Kidney epithelial cell (primary cell): Measurements from ENCODE around the gene KCP. TPM values are rescaled to one million over a fixed set of nuclear protein-coding genes. Genes with fewer than 3 reads are reported as not detected.

Source experiments
- DNase-seq: peaks from one replicate; pipeline ENCODE4 v3.0.0-alpha.2; 2010; ENCODE audit warnings: low read depth
- H3K27me3 ChIP-seq: 2 replicates; pipeline ENCODE4 v1.6.0; 2011; ENCODE audit warnings: low read length; ENCODE audit not compliant: control insufficient read depth, insufficient read depth
- H3K36me3 ChIP-seq: 2 replicates; pipeline ENCODE4 v1.5.1; 2011; ENCODE audit warnings: low read length; ENCODE audit not compliant: control insufficient read depth, insufficient read depth
- H3K4me3 ChIP-seq: 2 replicates; pipeline ENCODE4 v1.5.1; 2011; ENCODE audit warnings: low read depth, mild to moderate bottlenecking, control low read depth, low read length
- total RNA-seq: library from RNA; depleted of rRNA; stranded (reverse); fragments of >200 nt; gene quantifications from 2 replicates; pipeline ENCODE4 v1.2.3, GENCODE V29; 2015
- TF ChIP-seq, protein P1 (sequence below): IDR thresholded peaks from 2 replicates; pipeline ENCODE4 v1.5.1; 2011; ENCODE audit warnings: mild to moderate bottlenecking, moderate library complexity, low read length, control low read depth, inconsistent platforms; ENCODE audit not compliant: insufficient read depth, poor library complexity, severe bottlenecking

Gene KCP
- total RNA-seq, 1 donor from 2014 or later = 1.3 TPM

DNA sequence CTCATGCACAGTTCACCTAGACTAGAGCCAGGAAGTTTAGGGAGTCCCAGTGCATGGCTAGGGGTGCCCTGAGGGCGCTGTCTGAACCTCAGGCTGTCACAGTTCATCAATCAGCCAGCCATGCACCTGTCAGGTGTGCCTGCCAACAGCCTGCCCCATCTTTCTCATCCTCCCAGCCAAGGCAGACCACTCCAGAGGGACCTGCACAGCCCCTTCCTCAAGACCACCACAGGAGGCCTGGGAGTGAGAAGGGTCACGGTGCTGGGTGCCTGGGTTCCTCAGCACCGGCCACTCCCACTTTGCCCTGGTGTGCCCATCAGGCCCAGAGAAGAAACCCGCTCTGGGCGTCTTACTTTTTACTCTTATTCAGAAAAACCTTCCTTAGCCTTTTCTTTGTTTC is 39.5 kb downstream of the KCP start:
- Histone ChIP-seq H3K4me3 (no peak overlapping the region), H3K27me3 (peaks cover 20% of the 10 kb centered on the region), H3K36me3 (no peaks in the 10 kb centered on the region)
- DNase-seq = no peak
- TF ChIP-seq, protein P1, sequence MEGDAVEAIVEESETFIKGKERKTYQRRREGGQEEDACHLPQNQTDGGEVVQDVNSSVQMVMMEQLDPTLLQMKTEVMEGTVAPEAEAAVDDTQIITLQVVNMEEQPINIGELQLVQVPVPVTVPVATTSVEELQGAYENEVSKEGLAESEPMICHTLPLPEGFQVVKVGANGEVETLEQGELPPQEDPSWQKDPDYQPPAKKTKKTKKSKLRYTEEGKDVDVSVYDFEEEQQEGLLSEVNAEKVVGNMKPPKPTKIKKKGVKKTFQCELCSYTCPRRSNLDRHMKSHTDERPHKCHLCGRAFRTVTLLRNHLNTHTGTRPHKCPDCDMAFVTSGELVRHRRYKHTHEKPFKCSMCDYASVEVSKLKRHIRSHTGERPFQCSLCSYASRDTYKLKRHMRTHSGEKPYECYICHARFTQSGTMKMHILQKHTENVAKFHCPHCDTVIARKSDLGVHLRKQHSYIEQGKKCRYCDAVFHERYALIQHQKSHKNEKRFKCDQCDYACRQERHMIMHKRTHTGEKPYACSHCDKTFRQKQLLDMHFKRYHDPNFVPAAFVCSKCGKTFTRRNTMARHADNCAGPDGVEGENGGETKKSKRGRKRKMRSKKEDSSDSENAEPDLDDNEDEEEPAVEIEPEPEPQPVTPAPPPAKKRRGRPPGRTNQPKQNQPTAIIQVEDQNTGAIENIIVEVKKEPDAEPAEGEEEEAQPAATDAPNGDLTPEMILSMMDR = no peak

DNA sequence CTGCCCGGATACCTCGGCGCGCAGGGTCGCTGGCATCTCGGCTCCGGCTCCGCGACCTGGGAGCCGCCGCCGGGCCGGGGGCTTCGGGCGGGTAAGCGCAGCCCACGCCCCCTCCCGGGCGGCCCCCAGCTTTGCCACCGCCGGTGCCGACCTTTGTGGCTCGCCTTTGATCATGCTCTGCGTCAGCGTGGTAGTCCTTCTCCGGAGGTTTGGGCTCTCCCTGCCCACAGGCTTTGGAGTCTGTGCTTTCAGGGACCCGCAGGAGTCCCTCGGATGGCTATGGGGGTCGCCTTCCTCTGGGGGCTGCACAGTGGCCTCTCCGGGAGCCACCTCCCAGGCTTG is 40.6 kb downstream of the KCP start:
- Histone ChIP-seq H3K4me3 (peak overlapping the region; percentile 38), H3K36me3 (no peaks in the 10 kb centered on the region), H3K27me3 (peaks cover 20% of the 10 kb centered on the region)
- no peak for DNase-seq
- TF ChIP-seq, protein P1 = no peak

DNA sequence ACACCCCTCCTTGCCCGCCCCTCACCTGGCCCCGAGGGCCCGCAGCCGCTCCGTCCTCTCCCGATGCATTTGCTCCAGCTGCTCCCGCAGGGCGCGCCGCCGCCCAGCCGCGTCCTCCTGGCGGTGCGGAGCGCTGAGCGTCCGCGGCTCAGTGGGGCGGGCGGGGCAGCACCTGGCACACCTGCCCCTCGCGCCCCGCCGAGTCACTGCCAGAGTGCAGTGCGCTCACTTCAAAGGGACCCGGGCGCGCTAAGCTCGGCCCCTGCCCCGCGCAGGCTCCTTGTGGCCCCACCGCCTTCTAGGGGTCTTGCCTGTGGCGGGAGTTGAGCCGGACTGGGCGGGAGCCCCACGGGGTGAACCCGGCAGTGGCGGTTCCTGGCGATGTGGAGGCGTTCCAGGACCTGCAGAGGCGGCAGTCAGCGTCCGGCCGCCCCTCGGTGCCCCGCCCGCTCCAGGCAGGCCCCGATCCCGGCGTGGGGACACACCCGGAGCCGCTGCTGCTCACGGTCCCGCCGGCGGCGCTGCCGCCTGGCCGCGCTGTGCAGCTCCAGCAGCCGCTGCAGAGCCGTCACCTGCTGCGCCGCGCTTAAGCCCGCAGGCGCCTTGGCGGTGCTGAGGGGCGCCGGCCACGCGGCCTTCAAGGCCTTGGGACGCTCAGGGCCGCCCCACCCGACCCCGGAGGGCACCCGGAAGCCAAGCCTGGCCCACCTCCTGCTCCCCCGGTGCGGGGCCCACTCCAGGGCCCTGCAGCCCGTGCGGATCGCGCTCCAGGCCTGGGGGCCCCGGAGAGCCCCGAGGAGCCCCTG is 41.2 kb downstream of the KCP start:
- Histone ChIP-seq H3K36me3 (no peaks in the 10 kb centered on the region), H3K27me3 (peaks cover 18% of the 10 kb centered on the region), H3K4me3 (peak overlapping the region; percentile 38)
- TF ChIP-seq, protein P1 = no peak
- DNase-seq = no peak

DNA sequence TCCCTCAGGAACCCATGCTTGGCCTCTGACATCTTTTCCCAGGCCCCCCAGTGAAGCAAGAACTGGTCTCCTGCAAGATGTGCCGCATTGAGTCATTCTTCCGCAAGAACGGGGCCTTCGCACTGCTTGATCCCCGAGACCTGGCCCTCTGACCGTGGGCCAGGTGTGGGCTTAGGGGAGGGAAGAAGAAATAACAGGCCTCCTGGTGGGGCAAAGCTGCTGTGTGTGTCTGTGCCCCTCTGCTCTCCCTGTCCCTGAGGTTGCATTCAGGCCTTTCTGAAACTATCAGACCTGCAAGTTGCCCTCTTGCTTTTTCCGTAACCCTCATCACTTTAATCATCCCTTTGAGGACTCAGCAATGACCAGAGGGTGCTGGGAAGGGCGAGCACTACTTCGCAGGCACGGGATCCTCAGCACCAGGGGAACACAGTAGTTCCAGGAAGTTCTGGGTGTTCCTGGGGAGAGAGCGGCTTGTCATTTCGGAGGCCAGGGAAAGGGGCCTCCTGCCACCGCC is 41.8 kb downstream of the KCP start:
- TF ChIP-seq, protein P1 = no peak
- H3K4me3 ChIP-seq = peak overlapping the region; percentile 38
- peaks cover 17% of the 10 kb centered on the region for H3K27me3 ChIP-seq
- H3K36me3 ChIP-seq = no peaks in the 10 kb centered on the region
- no peak for DNase-seq

DNA sequence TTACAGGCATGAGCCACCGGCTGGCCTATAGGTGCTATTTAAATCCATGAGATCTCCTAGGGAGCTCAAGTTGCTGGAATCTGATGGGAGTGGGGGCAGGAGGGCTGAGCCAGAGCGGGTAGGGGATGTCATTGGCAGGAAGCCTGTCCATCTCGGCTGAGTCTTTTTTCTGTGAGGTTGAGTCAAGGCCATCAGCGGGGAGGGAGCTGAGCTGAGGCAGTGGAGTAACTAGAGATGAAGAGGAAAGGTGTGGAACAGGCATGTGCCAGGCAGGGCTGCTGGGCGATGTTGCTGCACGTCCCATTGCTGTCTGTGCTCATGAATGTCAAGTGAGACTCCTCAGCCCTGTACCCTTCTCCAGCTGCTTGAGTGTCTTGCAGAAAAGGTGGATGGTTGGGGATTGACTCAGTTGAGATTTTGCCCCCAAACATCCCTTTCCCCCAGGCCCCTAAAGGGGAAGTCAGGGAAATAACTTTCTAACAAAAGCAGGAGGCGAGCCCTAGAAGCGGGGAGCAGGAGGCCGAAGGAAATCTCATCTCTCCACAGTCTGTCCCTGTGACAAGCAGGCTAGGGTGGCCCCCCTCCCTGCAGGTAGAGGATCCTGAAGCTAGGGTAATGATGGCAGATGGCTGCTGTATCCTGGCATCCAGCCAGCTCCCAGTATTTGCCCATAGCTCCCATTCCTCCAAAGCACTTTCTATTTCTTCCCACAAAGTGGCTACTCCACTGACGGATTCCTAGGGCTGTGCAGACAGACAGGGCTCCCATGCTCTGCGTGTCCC is 42.5 kb downstream of the KCP start:
- no peak for DNase-seq
- H3K4me3 ChIP-seq = no peak overlapping the region
- no peaks in the 10 kb centered on the region for H3K36me3 ChIP-seq
- peaks cover 14% of the 10 kb centered on the region for H3K27me3 ChIP-seq
- TF ChIP-seq, protein P1 = no peak
